ENCODE measurements around the gene RUNDC3A.

RUNDC3A gene

GRCh38 chr17:44287651-44288050 lies 20.8 kb upstream of the RUNDC3A start:
- no peak for TF ChIP-seq CTCF (IDR thresholded peaks at IDR 0.05)

GRCh38 chr17:44293509-44294226 lies 14.7 kb upstream of the RUNDC3A start:
- no peak for TF ChIP-seq CTCF (IDR thresholded peaks at IDR 0.05)

GRCh38 chr17:44297975-44298374 lies 10.4 kb upstream of the RUNDC3A start:
- TF ChIP-seq CTCF (IDR thresholded peaks at IDR 0.05): no peak

GRCh38 chr17:44304651-44305050 lies 3.8 kb upstream of the RUNDC3A start:
- no peak for TF ChIP-seq CTCF (IDR thresholded peaks at IDR 0.05)

GRCh38 chr17:44307387-44308186 lies 814 bp upstream of the RUNDC3A start:
- TF ChIP-seq CTCF (IDR thresholded peaks at IDR 0.05): no peak

- TF ChIP-seq CTCF (IDR thresholded peaks at IDR 0.05): no peak
Observed at GRCh38 chr17:44308865-44309264, 464 bp downstream of the RUNDC3A start.

- no peak for TF ChIP-seq CTCF (IDR thresholded peaks at IDR 0.05)
Observed at GRCh38 chr17:44309472-44309871, 1.1 kb downstream of the RUNDC3A start.
